HepG2 (cell line): ENCODE measurements around the gene TGDS. TPM values are rescaled to one million over a fixed set of nuclear protein-coding genes. Genes with fewer than 3 reads are reported as not detected.

Source experiments
- BRF2 ChIP-seq: sonication (generic); formaldehyde crosslinking; IDR thresholded peaks from 2 replicates; pipeline ENCODE4 v1.8.1; 2022; ENCODE audit warnings: mild to moderate bottlenecking, missing genetic modification reagents
- NFKBIZ ChIP-seq: IDR thresholded peaks from 2 replicates; pipeline ENCODE4 v1.6.1; 2018; ENCODE audit warnings: missing genetic modification reagents, missing compliant biosample characterization
- RBM22 ChIP-seq: fragments of 200-400 bp; formaldehyde crosslinking; optimal IDR thresholded peaks from 2 replicates; pipeline ENCODE3; 2017; ENCODE audit warnings: mild to moderate bottlenecking, low read length, moderate library complexity
- RELA ChIP-seq: sonication (generic); formaldehyde crosslinking; IDR thresholded peaks from 2 replicates; pipeline ENCODE4 v1.4.0; 2020; ENCODE audit warnings: missing genetic modification reagents
- SALL1 ChIP-seq: sonication (generic); formaldehyde crosslinking; IDR thresholded peaks from 2 replicates; pipeline ENCODE4 v1.8.0; 2022; ENCODE audit warnings: mild to moderate bottlenecking, missing genetic modification reagents
- SRSF1 ChIP-seq: fragments of 200-400 bp; formaldehyde crosslinking; optimal IDR thresholded peaks from 2 replicates; pipeline ENCODE3; 2017; ENCODE audit warnings: mild to moderate bottlenecking, low read depth, low read length, moderate library complexity
- SSRP1 ChIP-seq: IDR thresholded peaks from 2 replicates; pipeline ENCODE4 v1.6.1; 2016; ENCODE audit warnings: control low read depth
- ZBTB25 ChIP-seq: IDR thresholded peaks from 2 replicates; pipeline ENCODE4 v1.6.1; 2018; ENCODE audit warnings: missing genetic modification reagents
- ZNF143 ChIP-seq: sonication (generic); formaldehyde crosslinking; IDR thresholded peaks from 2 replicates; pipeline ENCODE4 v1.4.0; 2020; ENCODE audit warnings: missing genetic modification reagents
- ZNF501 ChIP-seq: sonication (generic); formaldehyde crosslinking; IDR thresholded peaks from 2 replicates; pipeline ENCODE4 v1.5.1; 2020; ENCODE audit warnings: mild to moderate bottlenecking, moderate library complexity, missing genetic modification reagents
- ZNF512B ChIP-seq: sonication (generic); formaldehyde crosslinking; IDR thresholded peaks from 2 replicates; pipeline ENCODE4 v1.5.1; 2020; ENCODE audit warnings: missing genetic modification reagents, mild to moderate bottlenecking, borderline replicate concordance
- ZNF564 ChIP-seq: sonication (generic); formaldehyde crosslinking; IDR thresholded peaks from 2 replicates; pipeline ENCODE4 v1.8.1; 2023; ENCODE audit warnings: mild to moderate bottlenecking, missing genetic modification reagents
- ZNF747 ChIP-seq: sonication (generic); formaldehyde crosslinking; IDR thresholded peaks from 2 replicates; pipeline ENCODE4 v1.8.1; 2023; ENCODE audit warnings: missing genetic modification reagents, mild to moderate bottlenecking, borderline replicate concordance
- ZNF782 ChIP-seq: sonication (generic); formaldehyde crosslinking; IDR thresholded peaks from 2 replicates; pipeline ENCODE4 v1.4.0; 2020; ENCODE audit warnings: missing genetic modification reagents, mild to moderate bottlenecking, borderline replicate concordance
- polyA plus RNA-seq, 8 experiments: library from polyadenylated mRNA; depleted of rRNA in 3 of 8; stranded (reverse) in 7 of 8; unstranded in 1 of 8; fragments of >200 nt; fragmentation: Illumina TruSeq in 4 of 8; extraction: Trizol in 4 of 8; gene quantifications; 2 replicates each; pipeline versions ENCODE4 v1.2.1 to v1.2.3, GENCODE V29; 2011 to 2016; ENCODE audit warnings: low read depth in 4 of 8, missing spikeins in 1 of 8, mixed read lengths in 1 of 8; ENCODE audit not compliant: insufficient read depth in 1 of 8
- total RNA-seq, 5 experiments: library from RNA; depleted of rRNA; stranded (reverse); fragments of >200 nt; fragmentation: Illumina TruSeq; extraction: Trizol; gene quantifications; 2 replicates each; pipeline ENCODE4 v1.2.3, GENCODE V29; 2016; ENCODE audit warnings: low read depth in 1 of 5
- TF ChIP-seq, protein P1 (sequence below): sonication (generic); formaldehyde crosslinking; conservative IDR thresholded peaks from 2 replicates; pipeline ENCODE4 v1.4.0; 2020; ENCODE audit warnings: mild to moderate bottlenecking, missing genetic modification reagents, moderate library complexity
- TF ChIP-seq, protein P2 (sequence below): sonication (generic); formaldehyde crosslinking; IDR thresholded peaks from 2 replicates; pipeline ENCODE4 v1.5.1; 2020; ENCODE audit warnings: mild to moderate bottlenecking, missing genetic modification reagents

Gene TGDS
- total and polyA plus RNA-seq, 2 of the 13 experiments (the other 11 are each of a cell fraction or from before 2014, with no cell fraction given): 15.5 to 17.9 TPM

DNA sequence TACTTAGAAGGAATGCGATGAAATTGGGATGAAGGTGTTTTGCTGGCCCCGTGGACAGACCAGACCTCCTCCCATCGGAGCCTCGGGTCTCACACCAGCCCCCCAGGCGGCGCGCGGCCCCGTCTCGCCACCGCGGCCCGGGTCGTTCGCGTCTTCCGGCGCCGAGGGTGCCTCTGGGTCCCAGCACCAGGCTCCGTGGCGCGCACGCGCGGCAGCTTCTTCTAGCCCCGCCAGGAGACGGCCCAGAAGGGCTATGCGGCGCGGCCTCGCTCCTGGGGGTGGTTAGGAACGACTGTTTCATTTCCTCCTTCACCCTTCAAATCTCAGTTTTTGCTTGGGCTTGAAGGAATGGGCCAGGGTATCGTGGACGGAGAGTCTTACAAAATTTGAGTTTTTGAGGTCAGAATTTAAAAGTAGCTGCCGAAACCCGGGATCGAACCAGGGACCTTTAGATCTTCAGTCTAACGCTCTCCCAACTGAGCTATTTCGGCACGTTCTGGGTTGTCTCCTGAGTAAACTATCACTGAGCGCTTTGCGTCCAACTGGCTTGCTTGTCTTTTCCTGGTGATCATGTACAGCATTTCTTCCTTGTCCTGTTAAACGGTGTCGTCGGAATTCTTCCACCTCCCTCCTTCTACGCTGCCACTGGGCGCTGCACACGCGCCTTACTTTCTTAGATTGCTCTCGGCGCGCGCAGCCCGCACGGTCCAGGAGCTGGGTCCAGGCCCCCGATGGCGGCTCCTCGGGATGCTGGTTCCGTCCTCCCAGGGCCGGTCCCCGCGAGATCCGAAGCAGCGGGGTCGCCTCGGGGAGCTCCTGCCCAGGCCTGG lies 46.5 kb downstream of the TGDS start (continued):
- TF ChIP-seq, protein P1, sequence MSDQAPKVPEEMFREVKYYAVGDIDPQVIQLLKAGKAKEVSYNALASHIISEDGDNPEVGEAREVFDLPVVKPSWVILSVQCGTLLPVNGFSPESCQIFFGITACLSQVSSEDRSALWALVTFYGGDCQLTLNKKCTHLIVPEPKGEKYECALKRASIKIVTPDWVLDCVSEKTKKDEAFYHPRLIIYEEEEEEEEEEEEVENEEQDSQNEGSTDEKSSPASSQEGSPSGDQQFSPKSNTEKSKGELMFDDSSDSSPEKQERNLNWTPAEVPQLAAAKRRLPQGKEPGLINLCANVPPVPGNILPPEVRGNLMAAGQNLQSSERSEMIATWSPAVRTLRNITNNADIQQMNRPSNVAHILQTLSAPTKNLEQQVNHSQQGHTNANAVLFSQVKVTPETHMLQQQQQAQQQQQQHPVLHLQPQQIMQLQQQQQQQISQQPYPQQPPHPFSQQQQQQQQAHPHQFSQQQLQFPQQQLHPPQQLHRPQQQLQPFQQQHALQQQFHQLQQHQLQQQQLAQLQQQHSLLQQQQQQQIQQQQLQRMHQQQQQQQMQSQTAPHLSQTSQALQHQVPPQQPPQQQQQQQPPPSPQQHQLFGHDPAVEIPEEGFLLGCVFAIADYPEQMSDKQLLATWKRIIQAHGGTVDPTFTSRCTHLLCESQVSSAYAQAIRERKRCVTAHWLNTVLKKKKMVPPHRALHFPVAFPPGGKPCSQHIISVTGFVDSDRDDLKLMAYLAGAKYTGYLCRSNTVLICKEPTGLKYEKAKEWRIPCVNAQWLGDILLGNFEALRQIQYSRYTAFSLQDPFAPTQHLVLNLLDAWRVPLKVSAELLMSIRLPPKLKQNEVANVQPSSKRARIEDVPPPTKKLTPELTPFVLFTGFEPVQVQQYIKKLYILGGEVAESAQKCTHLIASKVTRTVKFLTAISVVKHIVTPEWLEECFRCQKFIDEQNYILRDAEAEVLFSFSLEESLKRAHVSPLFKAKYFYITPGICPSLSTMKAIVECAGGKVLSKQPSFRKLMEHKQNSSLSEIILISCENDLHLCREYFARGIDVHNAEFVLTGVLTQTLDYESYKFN (CRISPR knock-in tag): 0 out of 2 replicates have a peak, but pooled peaks have one; percentile 20
- TF ChIP-seq SALL1 (CRISPR knock-in tag) (peak; percentile 52; the same call in 1 of the 2 replicates), SSRP1 (CRISPR knock-in tag) (peak; percentile 91; the same call in 1 of the 2 replicates), ZNF782 (CRISPR knock-in tag) (peak; percentile 3; the same call in 1 of the 2 replicates), NFKBIZ (CRISPR knock-in tag) (0 out of 2 replicates have a peak, but pooled peaks have one; percentile 6), ZNF501 (CRISPR knock-in tag) (peak; percentile 80), RBM22 (peak; percentile 94), BRF2 (CRISPR knock-in tag) (0 out of 2 replicates have a peak, but pooled peaks have one; percentile 18), RELA (no peak), ZNF512B (CRISPR knock-in tag) (peak; percentile 61; the same call in 1 of the 2 replicates), ZNF747 (CRISPR knock-in tag) (0 out of 2 replicates have a peak, but pooled peaks have one; percentile 47), ZNF143 (CRISPR knock-in tag) (peak; percentile 69), ZBTB25 (peak; percentile 49), ZNF564 (CRISPR knock-in tag) (peak; percentile 57; the same call in 1 of the 2 replicates), SRSF1 (peak; percentile 52)
- TF ChIP-seq, protein P2, sequence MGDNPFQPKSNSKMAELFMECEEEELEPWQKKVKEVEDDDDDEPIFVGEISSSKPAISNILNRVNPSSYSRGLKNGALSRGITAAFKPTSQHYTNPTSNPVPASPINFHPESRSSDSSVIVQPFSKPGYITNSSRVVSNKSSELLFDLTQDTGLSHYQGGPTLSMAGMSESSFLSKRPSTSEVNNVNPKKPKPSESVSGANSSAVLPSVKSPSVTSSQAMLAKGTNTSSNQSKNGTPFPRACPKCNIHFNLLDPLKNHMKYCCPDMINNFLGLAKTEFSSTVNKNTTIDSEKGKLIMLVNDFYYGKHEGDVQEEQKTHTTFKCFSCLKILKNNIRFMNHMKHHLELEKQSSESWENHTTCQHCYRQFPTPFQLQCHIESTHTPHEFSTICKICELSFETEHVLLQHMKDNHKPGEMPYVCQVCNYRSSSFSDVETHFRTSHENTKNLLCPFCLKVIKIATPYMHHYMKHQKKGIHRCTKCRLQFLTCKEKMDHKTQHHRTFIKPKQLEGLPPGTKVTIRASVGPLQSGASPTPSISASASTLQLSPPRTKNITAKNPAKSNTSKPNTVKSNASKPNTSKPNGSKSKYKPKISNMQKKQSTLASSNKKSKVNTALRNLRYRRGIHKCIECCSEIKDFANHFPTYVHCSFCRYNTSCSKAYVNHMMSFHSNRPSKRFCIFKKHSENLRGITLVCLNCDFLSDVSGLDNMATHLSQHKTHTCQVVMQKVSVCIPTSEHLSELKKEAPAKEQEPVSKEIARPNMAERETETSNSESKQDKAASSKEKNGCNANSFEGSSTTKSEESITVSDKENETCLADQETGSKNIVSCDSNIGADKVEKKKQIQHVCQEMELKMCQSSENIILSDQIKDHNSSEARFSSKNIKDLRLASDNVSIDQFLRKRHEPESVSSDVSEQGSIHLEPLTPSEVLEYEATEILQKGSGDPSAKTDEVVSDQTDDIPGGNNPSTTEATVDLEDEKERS (CRISPR knock-in tag): 0 out of 2 replicates have a peak, but pooled peaks have one; percentile 57
